Nasal cavity respiratory epithelium epithelial cell of viscerocranial mucosa (primary cell): ENCODE measurements around the gene VPS9D1. TPM values are rescaled to one million over a fixed set of nuclear protein-coding genes. Genes with fewer than 3 reads are reported as not detected.

Experiments used
- total RNA-seq: library from RNA; depleted of rRNA; stranded (reverse); fragments of >200 nt; gene quantifications from 2 replicates; pipeline ENCODE4 v1.2.3, GENCODE V29; 2014

VPS9D1 gene, protein sequence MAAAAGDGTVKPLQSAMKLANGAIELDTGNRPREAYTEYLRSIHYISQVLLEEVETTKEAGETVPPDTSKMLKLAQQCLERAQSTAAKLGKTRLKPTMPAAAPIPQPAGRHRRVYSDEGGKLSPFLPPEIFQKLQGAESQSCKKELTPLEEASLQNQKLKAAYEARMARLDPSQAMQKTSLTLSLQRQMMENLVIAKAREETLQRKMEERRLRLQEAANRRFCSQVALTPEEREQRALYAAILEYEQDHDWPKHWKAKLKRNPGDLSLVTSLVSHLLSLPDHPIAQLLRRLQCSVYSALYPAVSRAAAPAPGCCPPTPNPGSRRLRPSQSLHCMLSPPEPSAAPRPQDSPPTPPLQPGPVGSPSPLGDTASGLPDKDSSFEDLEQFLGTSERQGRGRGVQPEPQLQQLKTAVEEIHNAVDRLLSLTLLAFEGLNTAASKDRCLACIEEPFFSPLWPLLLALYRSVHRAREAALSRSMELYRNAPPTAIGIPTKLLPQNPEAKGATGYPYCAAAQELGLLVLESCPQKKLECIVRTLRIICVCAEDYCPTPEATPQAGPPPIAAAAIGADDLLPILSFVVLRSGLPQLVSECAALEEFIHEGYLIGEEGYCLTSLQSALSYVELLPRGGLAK
- total RNA-seq, result 2.7 and 6.0 TPM in 2 replicates

GRCh38 chr16:89720813-89721545, at the start of gene VPS9D1, which contains the start of gene ZNF276:
Gene VPS9D1, minus strand, starts transcription at chr16:89720898. Its CDS starts 37 bp downstream, at chr16:89720861.
Gene ZNF276, plus strand, starts transcription at chr16:89721537. Its CDS starts 104 bp downstream, at chr16:89721641.

GRCh38 chr16:89701425-89702406, 19.0 kb downstream of the VPS9D1 start, which contains the start of gene SPATA2L:
Gene SPATA2L, minus strand, starts transcription at chr16:89701705. Its CDS starts 473 bp downstream, at chr16:89701232.

GRCh38 chr16:89686520-89687091, 34.1 kb downstream of the VPS9D1 start, which contains the start of gene CDK10:
Gene CDK10, plus strand, starts transcription at chr16:89686689. Its CDS starts 22 bp downstream, at chr16:89686711.

GRCh38 chr16:89657442-89658220, 63.1 kb downstream of the VPS9D1 start, which contains the start of the genes CHMP1A and SPATA33:
Gene CHMP1A, minus strand, starts transcription at chr16:89657708. Its CDS starts 120 bp downstream, at chr16:89657588.
Gene SPATA33, plus strand, starts transcription at chr16:89657836. Its CDS starts 76 bp downstream, at chr16:89657912.

Other genes with a start within 250 kb of the VPS9D1 start
- 50.6 and 144 TPM in 2 replicates for gene ANKRD11, start 230.3 kb downstream of the VPS9D1 start, total RNA-seq
- 44.1 and 86.4 TPM in 2 replicates for gene SPG7, start 212.5 kb downstream of the VPS9D1 start, total RNA-seq
- gene RPL13, start 160.2 kb downstream of the VPS9D1 start, total RNA-seq, result 2,243 and 2,962 TPM in 2 replicates
- gene CPNE7, start 145.1 kb downstream of the VPS9D1 start, total RNA-seq, result 1.00 and 3.1 TPM in 2 replicates
- gene DPEP1, start 107.3 kb downstream of the VPS9D1 start, total RNA-seq, result not detected in 2 replicates
- gene CHMP1A, start 63.2 kb downstream of the VPS9D1 start, total RNA-seq, result 82.4 and 91.3 TPM in 2 replicates
- gene SPATA33, start 63.1 kb downstream of the VPS9D1 start, total RNA-seq, result 1.4 and 3.2 TPM in 2 replicates
- 23.6 and 38.9 TPM in 2 replicates for gene CDK10, start 34.2 kb downstream of the VPS9D1 start, total RNA-seq
- 10.7 and 16.7 TPM in 2 replicates for gene SPATA2L, start 19.2 kb downstream of the VPS9D1 start, total RNA-seq
- 18.8 and 29.0 TPM in 2 replicates for gene ZNF276, start 639 bp upstream of the VPS9D1 start, total RNA-seq
- 0.85 and 1.0 TPM in 2 replicates for gene FANCA, start 95.7 kb upstream of the VPS9D1 start, total RNA-seq
- 0.68 and 2.9 TPM in 2 replicates for gene SPIRE2, start 107.6 kb upstream of the VPS9D1 start, total RNA-seq
- 88.5 and 107 TPM in 2 replicates for gene TCF25, start 152.7 kb upstream of the VPS9D1 start, total RNA-seq
- gene MC1R, start 198.0 kb upstream of the VPS9D1 start, total RNA-seq, result 0.68 and 5.1 TPM in 2 replicates
- 13.7 and 43.2 TPM in 2 replicates for gene TUBB3, start 202.4 kb upstream of the VPS9D1 start, total RNA-seq
- 59.1 and 93.4 TPM in 2 replicates for gene DEF8, start 227.9 kb upstream of the VPS9D1 start, total RNA-seq